Measurements from ENCODE around the gene NRG2. TPM values are rescaled to one million over a fixed set of nuclear protein-coding genes. Genes with fewer than 3 reads are reported as not detected.

The NRG2 gene
- polyA plus RNA-seq, 3 donors, result 0.01 TPM; not detected in 2

- Mint-ChIP-seq H3K9me3 (peaks cover 0 to 4% (median 0%) of the 10 kb centered on the region in 7 donors), H3K4me1 (no peaks in the 10 kb centered on the region), H3K27ac (no peak overlapping the region), H3K27me3 (ENCODE audit: low read depth in 3 of 3) (peaks cover 21 to 38% (median 30%) of the 10 kb centered on the region in 3 donors), H3K4me3 (no peak overlapping the region), H3K36me3 (no peaks in the 10 kb centered on the region)
- no peak overlapping the region for H3K4me3 ChIP-seq (replicated peaks in 1 of 3; ENCODE audit: low read depth in 2 of 3, low read length in 3 of 3)
- no peak for DNase-seq
- no peaks in the 10 kb centered on the region for H3K36me3 ChIP-seq (replicated peaks in 1 of 2; ENCODE audit: control insufficient read depth in 1 of 2, insufficient read depth in 2 of 2, low read length in 2 of 2)
- H3K27me3 ChIP-seq (ENCODE audit: control insufficient read depth in 2 of 2, insufficient read depth in 2 of 2, low read length in 2 of 2), result peaks cover 1 to 14% of the 10 kb centered on the region in 2 donors
- H3K4me1 ChIP-seq (ENCODE audit: control insufficient read depth in 1 of 2, insufficient read depth in 2 of 2, low read length in 2 of 2), result no peaks in the 10 kb centered on the region
- no peaks in the 10 kb centered on the region for H3K79me2 ChIP-seq (ENCODE audit: insufficient read depth, low read length)
- intact Hi-C loops (cut with micrococcal nuclease), result no loop called here
- H4K20me1 ChIP-seq (ENCODE audit: insufficient read depth, low read length), result no peaks in the 10 kb centered on the region
- no peak overlapping the region for H3K27ac ChIP-seq (ENCODE audit: low read depth in 1 of 2, low read length in 2 of 2)
- no peak overlapping the region for H3K4me2 ChIP-seq (replicated peaks; ENCODE audit: extremely low read depth, low read length, poor library complexity, severe bottlenecking)
- H2AFZ ChIP-seq (ENCODE audit: insufficient read depth, low read depth, low read length, poor library complexity, severe bottlenecking), result no peak overlapping the region
- TF ChIP-seq CTCF (IDR thresholded peaks at IDR 0.05), result no peak
- no peaks in the 10 kb centered on the region for H3K9me3 ChIP-seq (replicated peaks in 1 of 2; ENCODE audit: control insufficient read depth in 1 of 2, insufficient read depth in 1 of 2, low read length in 2 of 2)
- WGBS (ENCODE audit: insufficient coverage), result 97% methylated on average over 5 of the region's 6 CpGs
- H3K9ac ChIP-seq (ENCODE audit: insufficient read depth, low read length, poor library complexity, severe bottlenecking), result no peak overlapping the region
Observed at GRCh38 chr5:139925216-139925562, 117.9 kb downstream of the NRG2 start.

GRCh38 chr5:139924294-139925215 lies 118.5 kb downstream of the NRG2 start:
- no peaks in the 10 kb centered on the region for H3K4me1 Mint-ChIP-seq
- Histone ChIP-seq H3K9ac (ENCODE audit: insufficient read depth, low read length, poor library complexity, severe bottlenecking) (no peak overlapping the region), H3K79me2 (ENCODE audit: insufficient read depth, low read length) (no peaks in the 10 kb centered on the region), H2AFZ (ENCODE audit: insufficient read depth, low read depth, low read length, poor library complexity, severe bottlenecking) (no peak overlapping the region), H3K27ac (ENCODE audit: low read depth in 1 of 2, low read length in 2 of 2) (no peak overlapping the region), H3K9me3 (replicated peaks in 1 of 2; ENCODE audit: control insufficient read depth in 1 of 2, insufficient read depth in 1 of 2, low read length in 2 of 2) (no peaks in the 10 kb centered on the region), H3K4me1 (ENCODE audit: control insufficient read depth in 1 of 2, insufficient read depth in 2 of 2, low read length in 2 of 2) (no peaks in the 10 kb centered on the region), H3K27me3 (ENCODE audit: control insufficient read depth in 2 of 2, insufficient read depth in 2 of 2, low read length in 2 of 2) (peaks cover 7 to 20% of the 10 kb centered on the region in 2 donors), H3K4me3 (replicated peaks in 1 of 3; ENCODE audit: low read depth in 2 of 3, low read length in 3 of 3) (no peak overlapping the region), H4K20me1 (ENCODE audit: insufficient read depth, low read length) (no peaks in the 10 kb centered on the region), H3K4me2 (replicated peaks; ENCODE audit: extremely low read depth, low read length, poor library complexity, severe bottlenecking) (no peak overlapping the region), H3K36me3 (replicated peaks in 1 of 2; ENCODE audit: control insufficient read depth in 1 of 2, insufficient read depth in 2 of 2, low read length in 2 of 2) (no peaks in the 10 kb centered on the region)
- intact Hi-C loops (cut with micrococcal nuclease), result no loop called here
- H3K27ac Mint-ChIP-seq, result no peak overlapping the region
- H3K36me3 Mint-ChIP-seq, result no peaks in the 10 kb centered on the region
- TF ChIP-seq CTCF (IDR thresholded peaks at IDR 0.05), result no peak
- peaks cover 18 to 35% (median 30%) of the 10 kb centered on the region in 3 donors for H3K27me3 Mint-ChIP-seq (ENCODE audit: low read depth in 3 of 3)
- WGBS (ENCODE audit: insufficient coverage), result 92% methylated on average over 9 of the region's 12 CpGs
- H3K9me3 Mint-ChIP-seq, result peaks cover 0 to 4% (median 0%) of the 10 kb centered on the region in 7 donors
- H3K4me3 Mint-ChIP-seq, result no peak overlapping the region
- DNase-seq, result no peak
